Mesothelial cell of epicardium (in vitro differentiated cells): ENCODE data around the gene OTULIN. TPM values are rescaled to one million over a fixed set of nuclear protein-coding genes. Genes with fewer than 3 reads are reported as not detected.

ENCODE experiments used
- DNase-seq, 2 experiments: peaks; one replicate each; pipeline ENCODE4 v3.0.0; 2021; ENCODE audit warnings: low spot score in 2 of 2; ENCODE audit not compliant: unreplicated experiment in 2 of 2
- H3K27ac Mint-ChIP-seq: 2 replicates; pipeline ENCODE4 v1.8.0; 2021; ENCODE audit warnings: mixed read lengths
- H3K27me3 Mint-ChIP-seq: 2 replicates; pipeline ENCODE4 v1.8.0; 2021; ENCODE audit warnings: low read depth, mixed read lengths
- H3K36me3 Mint-ChIP-seq: 2 replicates; pipeline ENCODE4 v1.8.0; 2021; ENCODE audit warnings: mixed read lengths
- H3K4me1 Mint-ChIP-seq: 2 replicates; pipeline ENCODE4 v1.8.0; 2021; ENCODE audit warnings: mixed read lengths
- H3K4me3 Mint-ChIP-seq: 2 replicates; pipeline ENCODE4 v1.8.0; 2021; ENCODE audit warnings: mild to moderate bottlenecking, moderate library complexity, mixed read lengths
- H3K9me3 Mint-ChIP-seq: 2 replicates; pipeline ENCODE4 v1.8.0; 2021; ENCODE audit warnings: mixed read lengths
- CTCF ChIP-seq: fragments of 200-600 bp; sonication (generic); IDR thresholded peaks from one replicate; pipeline ENCODE4 v1.5.0; 2021; ENCODE audit warnings: antibody characterized with exemption; ENCODE audit not compliant: unreplicated experiment
- total RNA-seq: library from RNA; stranded (reverse); gene quantifications from 3 replicates; pipeline ENCODE4 v1.2.1, GENCODE V29; 2021

Gene OTULIN
- total RNA-seq, 1 donor from 2014 or later = 27.4 TPM

- H3K4me3 Mint-ChIP-seq = no peak overlapping the region
- peaks cover 16% of the 10 kb centered on the region for H3K36me3 Mint-ChIP-seq
- H3K4me1 Mint-ChIP-seq = peaks cover 26% of the 10 kb centered on the region
- H3K27ac Mint-ChIP-seq = no peak overlapping the region
- no peaks in the 10 kb centered on the region for H3K9me3 Mint-ChIP-seq
- no peak for TF ChIP-seq CTCF
- DNase-seq = no peak
- H3K27me3 Mint-ChIP-seq = no peaks in the 10 kb centered on the region
Measured at GRCh38 chr5:14676320-14676719, 11.8 kb downstream of the OTULIN start.

DNA sequence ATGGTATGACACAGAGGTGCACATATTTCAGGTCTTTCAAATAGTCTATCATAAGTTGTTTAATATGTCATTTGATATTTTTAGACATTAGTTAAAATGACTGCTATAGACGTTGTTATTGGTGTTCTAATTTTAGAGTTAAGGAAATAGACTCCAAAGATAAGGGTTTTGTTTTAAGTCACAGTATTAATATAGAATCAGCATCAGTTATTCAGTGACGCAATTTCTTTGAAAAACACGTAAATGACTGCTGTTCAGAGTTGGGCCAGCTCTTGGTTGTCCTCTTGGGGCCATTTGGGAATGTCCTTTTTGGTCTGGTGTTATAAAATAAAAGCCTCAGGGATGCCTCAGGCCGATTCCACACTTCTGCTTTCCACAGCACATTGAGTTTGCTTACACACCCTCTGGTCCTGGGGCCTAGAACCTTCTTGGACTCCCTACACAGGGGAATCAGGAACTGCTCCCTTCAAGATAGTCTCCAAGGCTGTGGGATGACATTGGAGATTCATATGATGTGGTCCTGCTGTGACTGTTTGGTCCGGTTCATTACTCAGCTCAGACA is 14.3 kb downstream of the OTULIN start:
- H3K9me3 Mint-ChIP-seq = no peaks in the 10 kb centered on the region
- no peaks in the 10 kb centered on the region for H3K27me3 Mint-ChIP-seq
- TF ChIP-seq CTCF = no peak
- peaks cover 30% of the 10 kb centered on the region for H3K36me3 Mint-ChIP-seq
- no peak overlapping the region for H3K4me3 Mint-ChIP-seq
- no peak overlapping the region for H3K27ac Mint-ChIP-seq
- H3K4me1 Mint-ChIP-seq = peaks cover 13% of the 10 kb centered on the region
- DNase-seq = no peak

GRCh38 chr5:14679595-14679994 is 15.1 kb downstream of the OTULIN start:
- no peak for TF ChIP-seq CTCF
- Mint-ChIP-seq H3K4me3 (no peak overlapping the region), H3K27me3 (no peaks in the 10 kb centered on the region), H3K4me1 (peaks cover 12% of the 10 kb centered on the region), H3K36me3 (peaks cover 30% of the 10 kb centered on the region), H3K27ac (no peak overlapping the region), H3K9me3 (no peaks in the 10 kb centered on the region)
- DNase-seq = no peak

DNA sequence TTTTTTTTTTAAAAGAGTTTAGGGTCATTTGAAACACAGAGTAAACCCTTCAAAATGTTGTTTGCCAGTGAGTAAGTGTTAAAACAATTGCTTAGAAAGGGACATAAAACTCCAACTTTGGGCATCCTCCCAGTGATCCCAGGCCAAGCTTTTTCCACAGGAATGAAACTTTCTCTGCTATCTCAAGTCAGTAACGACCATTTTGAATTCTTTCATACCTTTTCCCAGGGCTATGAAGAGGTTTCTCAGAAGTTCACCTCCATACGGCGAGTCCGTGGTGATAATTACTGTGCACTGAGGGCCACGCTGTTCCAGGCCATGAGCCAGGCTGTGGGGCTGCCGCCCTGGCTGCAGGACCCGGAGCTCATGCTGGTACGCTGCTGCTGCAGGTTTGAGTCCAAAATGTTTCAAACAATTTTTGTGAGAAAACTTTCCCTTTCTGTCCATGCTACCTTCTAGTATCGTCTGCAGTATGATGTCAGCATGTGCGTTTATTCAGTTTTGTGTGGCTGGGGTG is 16.8 kb downstream of the OTULIN start:
- peaks cover 2% of the 10 kb centered on the region for H3K4me1 Mint-ChIP-seq
- H3K27ac Mint-ChIP-seq = no peak overlapping the region
- H3K27me3 Mint-ChIP-seq = no peaks in the 10 kb centered on the region
- no peak for DNase-seq
- TF ChIP-seq CTCF = no peak
- H3K9me3 Mint-ChIP-seq = no peaks in the 10 kb centered on the region
- H3K4me3 Mint-ChIP-seq = no peak overlapping the region
- H3K36me3 Mint-ChIP-seq = peaks cover 30% of the 10 kb centered on the region

GRCh38 chr5:14683906-14684455 is 19.5 kb downstream of the OTULIN start:
- no peak for DNase-seq
- Mint-ChIP-seq H3K4me3 (no peak overlapping the region), H3K9me3 (no peaks in the 10 kb centered on the region), H3K27ac (no peak overlapping the region), H3K27me3 (no peaks in the 10 kb centered on the region), H3K4me1 (peaks cover 3% of the 10 kb centered on the region), H3K36me3 (peaks cover 35% of the 10 kb centered on the region)
- no peak for TF ChIP-seq CTCF

- Mint-ChIP-seq H3K4me1 (peaks cover 3% of the 10 kb centered on the region), H3K27me3 (no peaks in the 10 kb centered on the region), H3K36me3 (peaks cover 42% of the 10 kb centered on the region), H3K4me3 (no peak overlapping the region), H3K9me3 (peaks cover 3% of the 10 kb centered on the region), H3K27ac (no peak overlapping the region)
- TF ChIP-seq CTCF = no peak
- no peak for DNase-seq
Measured at GRCh38 chr5:14684757-14685156, 20.2 kb downstream of the OTULIN start.
